Esophagus (tissue), 2 donors: ENCODE results near the gene CHRM5. TPM values are rescaled to one million over a fixed set of nuclear protein-coding genes. Genes with fewer than 3 reads are reported as not detected.

Experiments
- H3K27ac ChIP-seq, 2 donors: one replicate each; pipeline ENCODE4 v1.5.1; 2013; ENCODE audit warnings: low read depth in 2 of 2, mild to moderate bottlenecking in 2 of 2, inconsistent platforms in 1 of 2, low read length in 1 of 2, moderate library complexity in 1 of 2
- H3K27me3 ChIP-seq, 2 donors: one replicate each; pipeline ENCODE4 v1.6.1; 2013; ENCODE audit warnings: low read length in 2 of 2, control low read depth in 1 of 2, mild to moderate bottlenecking in 1 of 2; ENCODE audit not compliant: insufficient read depth in 2 of 2, control insufficient read depth in 1 of 2
- H3K36me3 ChIP-seq, 2 donors: one replicate each; pipeline ENCODE4 v1.6.1; 2013; ENCODE audit warnings: low read length in 1 of 2; ENCODE audit not compliant: control insufficient read depth in 2 of 2, insufficient read depth in 2 of 2
- H3K4me1 ChIP-seq, 2 donors: one replicate each; pipeline ENCODE4 v1.6.1; 2013; ENCODE audit warnings: low read length in 1 of 2; ENCODE audit not compliant: control insufficient read depth in 2 of 2, insufficient read depth in 2 of 2
- H3K4me3 ChIP-seq, 2 donors: one replicate each; pipeline ENCODE4 v1.5.1; 2013; ENCODE audit warnings: low read length in 2 of 2, mild to moderate bottlenecking in 2 of 2, low read depth in 1 of 2, moderate library complexity in 1 of 2
- H3K9me3 ChIP-seq, 2 donors: one replicate each; pipeline ENCODE4 v1.6.1; 2013; ENCODE audit warnings: mild to moderate bottlenecking in 2 of 2, low read depth in 1 of 2, low read length in 1 of 2, moderate library complexity in 1 of 2; ENCODE audit not compliant: control insufficient read depth in 2 of 2, insufficient read depth in 1 of 2
- WGBS, 2 donors: extraction: QIAGEN DNeasy Blood & Tissue Kit; methylation state at CpG; one replicate each; pipeline ENCODE4 v1.1.7; 2013; 5-methylcytosine and 5-hydroxymethylcytosine counted together
- polyA plus RNA-seq, 2 donors: library from polyadenylated mRNA; stranded (reverse); fragments of 200-250 nt; gene quantifications; one replicate each; pipeline ENCODE4 v1.2.3, GENCODE V29; 2013
- donor health status: healthy with polysubstance abuse.
- donor health status: Bipolar disorder and iron deficiency.

CHRM5 gene
- polyA plus RNA-seq, 2 donors, result not detected

DNA sequence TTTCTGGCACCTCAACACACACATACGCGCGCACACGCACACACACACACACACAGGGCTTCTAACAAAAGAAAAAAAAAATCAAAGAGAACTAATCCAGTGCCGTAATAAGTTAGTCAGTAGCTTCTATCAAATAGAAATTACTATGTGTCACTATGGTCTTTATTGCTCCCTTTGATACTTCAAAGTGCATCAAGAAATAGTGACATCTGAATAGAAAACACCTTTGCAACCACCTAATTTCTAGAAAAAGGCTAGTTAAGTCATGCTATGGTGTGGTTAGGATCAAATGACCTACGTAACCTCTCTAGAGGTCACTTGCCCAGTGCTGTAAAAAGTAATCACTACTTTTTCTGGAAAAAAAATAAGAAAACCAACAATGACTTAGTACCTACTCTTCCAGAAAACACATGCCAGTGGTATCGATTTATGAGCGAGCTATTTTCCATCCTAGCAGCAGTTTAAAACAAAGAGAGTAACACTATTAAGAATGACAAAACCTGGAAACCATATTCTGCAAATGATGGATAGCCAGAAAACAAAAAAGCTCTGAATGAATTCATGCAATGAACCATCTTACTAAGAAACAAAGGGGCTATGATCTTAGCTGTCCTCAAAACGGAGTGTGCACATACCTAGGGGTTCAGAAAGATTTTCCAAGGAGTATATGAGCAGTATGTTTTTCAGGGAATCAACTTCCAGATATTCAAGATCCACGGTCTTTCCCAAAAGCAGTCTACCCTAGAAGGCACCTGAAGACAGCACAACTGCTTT, 63.9 kb downstream of the CHRM5 start:
- 85 to 87% methylated on average over 10 of the region's 10 CpGs for WGBS, 2 donors
- no peaks in the 10 kb centered on the region for H3K27me3 ChIP-seq
- H3K4me3 ChIP-seq, result no peak overlapping the region
- peaks cover 0 to 2% of the 10 kb centered on the region in 2 donors for H3K9me3 ChIP-seq
- H3K4me1 ChIP-seq, result no peaks in the 10 kb centered on the region
- no peaks in the 10 kb centered on the region for H3K36me3 ChIP-seq
- H3K27ac ChIP-seq, result no peak overlapping the region

DNA sequence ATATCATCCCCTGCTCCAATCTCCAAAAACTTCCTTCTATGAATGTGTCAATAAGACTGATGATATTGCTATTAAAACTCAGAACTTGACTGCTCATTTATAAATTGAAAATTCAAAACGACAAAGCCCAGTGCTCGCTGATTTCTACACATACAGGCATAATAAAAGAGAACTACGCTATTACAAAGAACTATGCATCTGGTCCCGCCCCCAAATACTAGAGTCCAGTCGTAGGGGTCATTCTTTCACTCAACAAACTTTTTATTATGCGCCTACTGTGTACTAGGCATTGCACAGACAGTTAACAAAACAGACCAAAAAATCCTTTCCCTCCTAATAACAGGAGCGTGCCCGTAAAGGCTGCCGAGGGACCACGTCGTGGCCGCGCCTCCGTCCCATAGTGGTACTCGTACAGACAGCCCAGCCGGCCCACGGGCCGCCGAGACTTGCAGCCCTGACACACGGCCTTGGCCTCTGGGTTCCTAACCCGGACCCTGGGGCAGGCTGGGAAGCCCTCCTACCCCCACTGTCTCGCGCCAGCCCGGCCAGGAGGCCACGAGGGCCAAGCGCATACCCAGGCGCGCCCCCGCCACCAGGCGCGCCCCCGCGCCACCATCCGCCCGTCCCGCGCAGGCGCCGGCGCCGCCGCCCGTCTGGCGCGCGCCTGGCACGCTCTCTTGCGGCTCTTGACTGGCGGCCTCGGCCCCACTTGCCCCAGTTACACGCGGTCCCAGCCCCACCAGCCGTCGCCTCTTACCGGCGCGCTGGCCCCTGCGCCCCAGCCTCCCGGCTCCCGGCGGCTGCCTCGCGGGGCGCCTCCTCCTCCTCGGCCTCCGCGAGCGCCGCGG, 70.0 kb downstream of the CHRM5 start:
- H3K4me3 ChIP-seq, result peak overlapping the region; percentile 83 to 94
- 0% methylated on average over 57 to 69 of the region's 70 CpGs for WGBS, 2 donors

DNA sequence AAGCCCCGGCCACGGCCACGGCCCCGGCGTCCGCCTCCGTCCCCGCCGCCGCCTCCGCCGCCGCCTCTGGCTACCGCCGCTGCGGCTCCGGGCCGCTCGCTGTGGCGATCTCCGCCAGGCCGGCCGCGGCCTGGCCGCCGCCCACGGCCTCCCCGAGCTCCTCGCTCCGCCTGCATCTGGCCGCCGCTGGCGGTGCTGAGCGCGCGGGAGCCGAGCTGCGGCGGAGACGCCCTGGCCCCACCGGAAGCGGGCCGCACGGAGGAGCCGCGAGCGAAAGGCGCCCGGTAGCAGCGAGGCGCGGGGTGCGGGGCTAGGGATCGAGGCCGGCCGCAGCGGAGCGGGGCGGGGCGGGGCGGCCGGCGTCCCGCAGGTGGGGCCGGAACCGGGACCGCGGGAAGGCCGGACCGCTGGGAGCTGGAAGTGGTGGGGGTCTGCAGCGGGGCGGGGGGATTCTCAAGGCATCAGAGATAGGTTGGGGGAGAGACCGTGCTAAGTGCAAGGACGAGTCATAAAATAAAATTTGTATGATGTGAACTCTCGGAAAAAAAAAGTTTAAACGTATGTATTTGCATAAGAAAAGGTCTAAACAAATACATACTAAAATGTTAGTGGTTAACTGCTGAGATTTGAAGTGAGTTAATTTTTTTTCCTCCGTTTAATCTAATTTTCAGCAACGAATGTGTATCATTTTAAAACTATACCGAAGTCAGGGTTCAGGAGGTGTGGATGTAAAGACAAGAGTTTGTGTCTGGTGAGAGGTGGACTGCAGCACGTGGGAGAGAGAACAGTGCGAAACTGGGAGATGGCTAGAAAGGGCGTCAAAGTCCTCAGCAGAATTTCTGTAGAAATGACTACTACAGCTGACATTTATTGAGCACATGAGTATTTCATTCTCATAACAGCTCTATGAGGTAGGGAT, 70.8 kb downstream of the CHRM5 start, which contains the start of gene AVEN:
TSS of gene AVEN (minus strand) at position 334 of the 919 bp plus-strand sequence. CDS start at position 176, 158 bp downstream.
- peak within 1 kb of the TSS; percentile 95 to 98 for H3K27ac ChIP-seq
- no peaks in the 10 kb centered on the region for H3K4me1 ChIP-seq
- 1 to 2% methylated on average over 38 to 82 of the region's 82 CpGs for WGBS, 2 donors
- peak within 1 kb of the TSS; percentile 83 to 94 for H3K4me3 ChIP-seq
- no peaks in the 10 kb centered on the region for H3K36me3 ChIP-seq
- no peaks in the 10 kb centered on the region for H3K9me3 ChIP-seq
- H3K27me3 ChIP-seq, result no peaks in the 10 kb centered on the region

More for the DNA sequence above, 70.0 kb downstream of the CHRM5 start:
- H3K4me1 ChIP-seq, result no peaks in the 10 kb centered on the region
- no peaks in the 10 kb centered on the region for H3K36me3 ChIP-seq
- peak overlapping the region; percentile 95 to 98 for H3K27ac ChIP-seq
- H3K27me3 ChIP-seq, result no peaks in the 10 kb centered on the region
- H3K9me3 ChIP-seq, result no peaks in the 10 kb centered on the region

DNA sequence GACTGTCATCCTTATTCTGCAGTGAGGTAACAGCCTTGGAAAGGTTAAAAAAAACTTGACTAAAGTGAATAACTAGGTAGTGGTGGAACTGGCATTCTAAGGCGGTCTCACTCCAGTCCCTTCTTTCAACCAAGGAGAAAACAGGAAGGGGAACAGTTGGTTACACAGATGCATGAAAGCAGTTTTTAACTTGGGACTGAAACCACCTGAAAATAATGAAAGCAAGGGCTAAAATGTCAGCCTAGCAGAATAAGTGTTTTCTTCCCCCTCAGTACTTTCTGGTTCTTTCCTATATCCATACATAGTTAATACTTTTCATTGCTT, 71.5 kb downstream of the CHRM5 start:
- no peaks in the 10 kb centered on the region for H3K27me3 ChIP-seq
- H3K27ac ChIP-seq, result no peak overlapping the region
- H3K36me3 ChIP-seq, result no peaks in the 10 kb centered on the region
- no peaks in the 10 kb centered on the region for H3K4me1 ChIP-seq
- 65 to 79% methylated on average over 1 of the region's 1 CpG for WGBS, 2 donors
- H3K9me3 ChIP-seq, result no peaks in the 10 kb centered on the region
- no peak overlapping the region for H3K4me3 ChIP-seq

DNA sequence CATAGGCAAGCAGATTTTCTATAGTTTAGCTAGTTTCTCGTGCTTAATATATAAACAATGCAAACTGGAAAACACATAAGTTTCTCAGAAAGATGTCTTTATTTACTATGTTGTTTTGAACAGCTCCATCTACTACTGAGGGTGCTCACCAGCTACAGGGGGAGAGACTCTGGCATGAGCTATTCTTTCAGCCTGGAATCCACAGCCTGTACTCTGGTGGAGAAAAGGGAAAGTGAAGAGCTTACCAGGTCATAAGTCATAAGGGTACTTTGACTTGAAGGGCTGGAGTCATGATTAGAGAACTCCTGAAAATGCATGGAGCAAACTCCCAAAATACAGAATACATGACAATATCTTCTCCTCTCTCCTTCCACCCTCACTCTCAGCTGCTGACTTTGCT, 75.1 kb downstream of the CHRM5 start:
- Histone ChIP-seq H3K9me3 (no peaks in the 10 kb centered on the region), H3K4me3 (no peak overlapping the region), H3K27ac (no peak overlapping the region), H3K36me3 (no peaks in the 10 kb centered on the region), H3K27me3 (no peaks in the 10 kb centered on the region), H3K4me1 (no peaks in the 10 kb centered on the region)
- WGBS, 2 donors, result 79% methylated on average over 1 of the region's 1 CpG

DNA sequence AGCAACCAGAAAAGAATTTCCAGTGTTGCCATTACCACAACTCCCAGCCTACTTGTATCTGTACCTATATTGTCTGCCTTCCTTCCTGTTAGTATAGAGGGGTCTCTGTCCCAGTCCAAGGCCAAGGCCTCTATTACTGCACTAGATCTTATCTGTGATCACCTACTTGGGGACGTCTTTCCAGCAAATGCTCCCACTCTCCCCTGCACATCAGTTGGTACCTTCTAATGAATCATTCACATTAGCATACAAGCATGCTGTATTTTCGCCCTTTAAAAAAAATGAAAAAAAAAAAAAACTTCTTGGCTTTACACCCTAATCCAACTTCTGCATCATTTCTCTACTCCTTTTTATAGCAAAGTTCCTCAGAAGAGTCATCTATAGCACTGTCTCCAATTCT, 75.5 kb downstream of the CHRM5 start:
- Histone ChIP-seq H3K4me1 (no peaks in the 10 kb centered on the region), H3K27me3 (no peaks in the 10 kb centered on the region), H3K4me3 (no peak overlapping the region), H3K9me3 (no peaks in the 10 kb centered on the region), H3K27ac (no peak overlapping the region), H3K36me3 (no peaks in the 10 kb centered on the region)
- WGBS, 2 donors, result 77 to 84% methylated on average over 2 of the region's 2 CpGs

DNA sequence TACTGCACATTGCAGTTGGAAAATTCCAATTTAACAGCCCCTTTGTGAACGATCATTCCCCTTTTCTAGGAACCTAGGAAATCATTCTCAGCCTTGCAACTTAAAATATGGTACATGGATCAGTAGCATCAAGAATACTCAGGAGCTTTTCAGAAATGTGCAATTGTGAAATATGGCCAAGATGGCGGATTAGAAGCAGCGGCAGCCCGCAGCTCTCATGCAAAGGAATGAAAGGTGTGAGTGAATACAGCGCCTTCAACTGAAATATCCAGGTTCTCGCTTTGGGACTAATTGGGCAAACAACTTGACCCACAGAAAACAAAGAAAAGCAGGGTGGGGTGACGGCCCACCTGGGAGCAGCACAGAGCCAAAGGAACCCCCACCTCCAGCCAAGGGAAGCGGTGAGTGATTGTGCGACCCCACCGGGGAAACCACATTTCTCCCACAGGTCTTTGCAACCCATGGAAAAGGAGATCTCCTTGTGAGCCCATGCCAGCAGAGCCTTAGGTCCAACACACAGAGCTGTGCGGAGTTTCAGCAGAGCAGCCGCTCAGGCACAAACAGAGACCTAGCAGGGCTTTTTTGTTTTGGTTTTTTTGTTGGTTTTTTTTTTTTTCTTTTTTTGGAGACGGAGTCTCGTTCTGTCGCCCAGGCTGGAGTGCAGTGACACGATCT, 78.3 kb downstream of the CHRM5 start:
- Histone ChIP-seq H3K27me3 (no peaks in the 10 kb centered on the region), H3K9me3 (no peaks in the 10 kb centered on the region), H3K4me1 (no peaks in the 10 kb centered on the region), H3K4me3 (no peak overlapping the region), H3K36me3 (no peaks in the 10 kb centered on the region), H3K27ac (no peak overlapping the region)
- 94 to 95% methylated on average over 12 to 16 of the region's 16 CpGs for WGBS, 2 donors

DNA sequence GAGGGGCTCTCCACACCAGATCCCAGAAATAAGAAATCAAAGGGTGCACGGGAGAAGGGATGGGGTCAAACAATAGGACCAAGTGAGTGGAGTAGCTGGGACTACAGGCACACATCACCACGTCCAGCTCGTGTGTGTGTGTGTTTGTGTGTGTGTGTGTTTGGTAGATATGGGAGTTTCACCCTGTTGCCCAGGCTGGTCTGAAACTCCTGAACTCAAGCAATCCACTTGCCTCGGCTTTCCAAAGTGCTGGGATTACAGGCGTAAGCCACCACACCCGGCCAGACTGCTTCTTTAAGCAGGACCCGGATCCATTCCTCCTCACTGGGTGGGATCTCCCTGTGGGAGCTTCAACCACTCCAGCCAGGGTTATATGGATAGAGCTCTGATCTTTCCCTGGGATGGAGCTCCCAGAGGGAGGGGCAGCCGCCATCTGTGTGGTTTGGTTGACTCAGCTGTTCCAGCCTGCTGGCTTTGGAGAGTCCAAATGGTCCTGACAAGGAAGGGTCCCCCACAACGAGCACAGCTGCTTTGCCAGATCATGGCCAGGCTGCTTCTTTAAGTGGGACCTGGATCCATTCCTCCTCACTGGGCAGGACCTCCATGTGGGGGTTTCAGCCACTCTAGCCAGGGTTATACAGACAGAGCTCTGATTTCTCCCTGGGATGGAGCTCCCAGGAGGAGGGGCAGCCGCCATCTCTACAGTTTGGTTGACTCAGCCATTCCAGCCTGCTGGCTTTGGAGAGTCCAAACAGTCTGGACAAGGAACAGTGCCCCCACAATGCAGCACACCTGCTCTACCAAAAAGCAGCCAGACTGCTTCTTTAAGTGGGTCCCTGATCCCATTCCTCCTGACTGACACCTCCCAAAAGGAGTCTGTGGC, 79.8 kb downstream of the CHRM5 start:
- no peaks in the 10 kb centered on the region for H3K27me3 ChIP-seq
- no peaks in the 10 kb centered on the region for H3K9me3 ChIP-seq
- no peak overlapping the region for H3K27ac ChIP-seq
- no peaks in the 10 kb centered on the region for H3K36me3 ChIP-seq
- H3K4me3 ChIP-seq, result no peak overlapping the region
- no peaks in the 10 kb centered on the region for H3K4me1 ChIP-seq
- WGBS, 2 donors, result 83 to 85% methylated on average over 10 of the region's 10 CpGs
